GM19099 (cell line): ENCODE data around the gene PFKM.

Experiments used
- POLR2A ChIP-seq: IDR thresholded peaks from 3 replicates; pipeline ENCODE4 v1.6.1; 2011; ENCODE audit warnings: low read depth; ENCODE audit not compliant: insufficient read length; ENCODE audit errors: extremely low read depth

The PFKM gene

DNA sequence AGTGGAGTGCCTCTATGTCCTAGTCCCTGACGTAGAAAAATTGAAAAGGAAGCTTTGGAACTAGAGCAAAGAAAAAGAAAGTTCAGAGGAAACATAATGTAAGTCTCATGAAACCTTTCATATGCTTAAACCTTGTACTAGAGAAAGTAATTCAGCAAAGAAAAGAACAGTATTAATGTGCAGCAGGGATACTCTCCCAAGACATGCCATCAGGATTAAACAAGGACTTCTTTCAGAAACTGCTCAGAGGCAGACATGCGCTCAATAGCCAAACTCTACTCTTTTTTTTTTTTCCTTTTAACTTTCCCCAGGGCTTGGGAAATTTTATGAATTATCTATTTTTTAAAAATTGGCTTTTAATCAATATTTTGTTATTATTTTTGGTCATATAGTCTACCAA lies 45.3 kb downstream of the PFKM start:
- no peak for TF ChIP-seq POLR2A

DNA sequence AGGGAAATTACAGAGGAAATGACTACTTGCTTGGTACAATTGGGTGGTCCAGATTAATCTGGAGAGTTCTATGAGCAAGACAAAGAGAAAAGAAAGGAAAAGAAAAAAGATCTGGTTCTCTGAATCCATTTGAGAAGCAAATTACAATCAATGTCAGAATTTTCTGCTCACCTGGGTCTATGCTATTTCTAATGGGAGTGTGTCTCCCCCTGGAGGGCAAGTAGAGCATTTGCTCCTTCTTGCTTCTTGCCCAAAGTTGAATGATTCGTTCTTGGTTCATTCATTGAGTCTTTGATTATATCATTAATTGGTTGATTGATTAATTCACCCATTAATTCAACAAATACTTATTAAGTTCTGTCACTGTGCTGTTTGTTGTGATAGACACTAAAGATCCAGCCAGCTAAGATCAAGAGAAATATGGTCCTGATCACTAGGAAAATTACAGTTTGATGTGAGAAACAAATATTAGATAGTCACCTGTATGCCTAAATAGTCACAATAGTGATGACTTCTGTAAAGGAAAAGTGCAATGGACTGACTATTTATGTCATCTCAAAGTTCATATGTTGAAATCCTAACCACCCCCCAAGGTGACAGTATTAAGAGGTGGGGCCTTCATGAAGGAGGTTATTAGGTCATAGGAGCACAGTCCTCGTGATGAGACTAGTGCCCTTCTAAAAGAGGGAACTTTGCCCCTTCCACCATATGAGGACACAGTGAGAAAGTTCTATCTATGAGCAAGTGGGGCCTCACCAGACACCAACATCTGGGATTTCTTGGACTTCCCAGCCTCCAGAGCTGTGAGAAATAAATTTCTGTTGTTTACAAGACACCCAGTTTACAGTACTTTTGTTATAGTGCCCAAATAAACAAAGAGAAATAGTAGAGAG lies 46.2 kb downstream of the PFKM start:
- TF ChIP-seq POLR2A = no peak

DNA sequence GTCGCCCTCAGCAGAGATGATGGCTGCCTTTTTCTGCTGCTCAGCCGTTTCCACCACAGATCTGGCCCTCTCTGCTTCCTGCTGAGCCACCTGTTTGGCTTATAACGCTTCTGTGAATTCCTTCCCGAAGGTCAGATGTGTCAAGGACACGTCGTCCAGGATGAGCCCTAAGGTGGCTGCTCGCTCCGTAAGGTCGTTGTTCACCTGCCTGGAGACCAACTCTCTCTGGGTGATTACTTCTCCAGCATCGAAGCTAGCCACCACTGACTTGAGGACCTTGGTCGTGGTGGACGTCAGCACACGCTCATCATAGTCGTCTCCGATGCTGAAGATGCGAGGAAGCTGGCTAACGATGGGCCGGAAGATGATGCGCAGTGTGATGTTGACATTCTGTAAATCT lies 49.8 kb downstream of the PFKM start:
- TF ChIP-seq POLR2A = no peak

DNA sequence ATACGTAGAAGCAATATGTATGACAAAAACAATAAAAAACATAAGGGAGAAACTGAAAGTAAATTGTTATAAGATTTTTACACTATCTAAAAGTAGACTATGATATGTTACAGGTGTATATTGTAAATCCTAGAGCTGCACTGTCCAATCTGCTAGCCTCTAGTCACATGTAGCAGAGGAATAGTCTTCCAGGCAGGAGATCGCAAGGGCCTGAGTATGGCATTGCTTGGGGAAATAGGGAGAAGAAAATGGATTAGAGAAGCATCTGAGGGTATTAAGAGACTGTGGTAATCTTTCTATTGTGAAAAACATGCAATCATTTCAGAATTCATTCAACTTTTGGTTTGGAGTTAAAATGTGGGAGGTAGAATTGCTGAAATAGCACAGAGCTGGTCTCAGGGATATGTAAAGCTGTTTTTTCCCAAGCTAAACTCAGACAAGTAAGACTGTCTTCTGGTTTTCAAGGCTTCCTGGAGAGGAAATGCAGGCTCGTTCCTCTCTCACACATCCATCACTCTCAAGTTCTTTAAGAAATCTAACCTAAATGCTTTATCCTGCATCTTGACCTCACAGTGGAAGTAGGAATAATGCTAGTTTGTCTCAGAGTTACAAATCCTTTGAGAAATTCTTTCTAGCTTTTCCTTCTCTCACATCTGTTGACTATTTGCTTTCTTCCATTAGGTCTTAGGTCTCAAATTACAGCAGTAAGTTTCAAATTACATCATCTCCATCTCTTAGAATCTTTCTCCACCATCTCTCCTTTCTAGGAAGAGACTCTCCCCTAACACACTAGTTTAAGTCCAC lies 56.7 kb downstream of the PFKM start:
- no peak for TF ChIP-seq POLR2A

DNA sequence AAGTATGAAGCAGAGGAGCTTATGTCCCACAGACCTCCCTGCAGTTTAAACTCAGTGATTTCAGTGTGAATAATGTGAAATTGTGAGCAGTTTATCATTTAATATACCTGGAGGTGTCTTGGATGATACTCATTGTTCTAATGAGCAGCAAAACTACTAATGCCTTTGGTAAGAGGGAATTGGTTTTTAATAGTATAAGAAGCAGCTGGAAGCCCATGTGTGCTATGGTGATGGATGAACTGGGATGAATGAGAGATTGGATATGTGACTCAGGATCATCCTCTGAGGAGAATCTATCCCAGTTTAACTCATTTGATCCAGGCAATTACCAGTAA lies 57.2 kb downstream of the PFKM start:
- TF ChIP-seq POLR2A = no peak

DNA sequence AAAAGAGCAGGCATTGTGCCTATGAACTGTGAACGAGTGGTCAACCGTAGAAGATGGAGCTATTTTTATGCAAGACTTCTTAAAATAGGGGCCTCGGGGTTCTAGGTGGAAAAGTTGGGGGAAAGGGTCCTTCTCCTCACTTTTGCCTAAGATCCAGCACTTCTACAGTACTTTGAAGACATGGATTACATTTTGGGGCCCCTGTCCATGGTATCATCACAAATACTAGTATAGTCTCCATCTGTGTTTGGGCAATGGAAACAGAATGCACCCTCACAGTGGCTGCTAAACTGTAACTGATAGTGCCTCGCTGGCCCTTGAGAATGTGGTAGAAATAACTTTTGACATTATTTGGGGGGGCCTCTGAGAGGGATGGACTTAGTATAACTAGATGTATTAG lies 58.8 kb downstream of the PFKM start:
- TF ChIP-seq POLR2A = no peak

DNA sequence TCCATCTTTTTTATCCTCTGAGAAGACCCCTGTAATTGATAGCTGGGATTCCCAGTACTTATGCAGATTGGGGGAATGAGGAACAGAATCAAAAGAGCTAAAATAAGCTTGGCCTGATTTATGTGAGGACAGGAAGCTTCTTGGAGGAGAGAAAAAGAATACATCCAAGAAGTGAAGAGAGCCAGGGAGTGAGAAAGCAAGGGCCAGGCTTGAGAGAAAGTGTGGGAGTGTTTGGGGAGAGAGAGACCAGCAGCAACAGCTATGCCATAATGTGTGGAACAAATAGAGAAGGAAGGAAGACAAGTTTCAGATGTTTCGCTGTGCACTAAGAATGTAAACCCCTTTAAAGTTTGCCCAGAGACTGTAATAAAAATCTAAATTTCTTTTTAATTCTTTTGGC lies 60.3 kb downstream of the PFKM start:
- no peak for TF ChIP-seq POLR2A

DNA sequence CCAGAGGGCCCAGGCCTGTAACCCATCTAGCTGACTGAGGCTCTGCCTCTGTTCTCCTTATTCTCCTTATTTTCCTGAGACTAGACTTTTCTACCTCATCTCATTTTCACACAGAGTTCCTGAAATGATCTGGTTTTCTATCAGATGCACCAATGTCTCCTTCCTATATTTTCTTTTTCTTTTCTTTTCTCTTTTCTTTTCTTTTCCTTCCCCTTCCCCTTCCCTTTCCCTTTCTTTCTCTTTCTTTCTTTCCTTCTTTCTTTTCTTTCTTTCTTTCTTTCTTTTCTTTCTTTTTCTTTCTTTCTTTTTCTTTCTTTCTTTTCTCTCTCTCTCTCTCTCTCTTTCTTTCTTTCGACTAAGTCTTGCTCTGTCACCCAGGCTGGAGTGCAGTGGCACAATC lies 61.3 kb downstream of the PFKM start:
- TF ChIP-seq POLR2A = no peak

DNA sequence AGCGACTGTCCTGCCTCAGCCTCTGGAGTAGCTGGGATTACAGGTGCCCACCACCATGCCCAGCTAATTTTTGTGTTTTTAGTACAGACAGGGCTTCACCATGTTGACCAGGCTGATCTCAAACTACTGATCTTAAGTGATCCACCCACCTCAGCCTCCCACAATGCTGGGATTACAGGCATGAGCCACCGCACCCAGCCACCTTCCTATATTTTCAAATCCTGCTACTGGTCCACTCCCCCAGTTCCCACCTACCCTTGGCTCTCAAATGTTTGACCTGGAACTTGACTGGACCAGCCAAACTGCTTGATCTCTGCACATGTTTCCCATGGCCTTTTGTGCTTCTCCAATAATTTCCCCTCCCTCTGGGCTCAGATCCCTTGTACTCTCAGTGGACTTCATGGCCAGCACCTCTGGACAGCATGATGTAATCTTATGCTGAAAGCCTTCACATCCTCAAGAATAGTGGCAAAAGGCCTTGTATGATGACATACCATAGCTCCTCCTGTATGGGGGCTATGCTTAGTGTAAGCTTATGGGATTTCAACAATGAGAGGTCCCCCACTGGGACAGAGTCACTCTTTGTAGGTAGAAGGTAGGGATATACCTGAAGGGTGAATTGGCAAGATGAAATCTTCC lies 61.8 kb downstream of the PFKM start:
- TF ChIP-seq POLR2A = no peak

DNA sequence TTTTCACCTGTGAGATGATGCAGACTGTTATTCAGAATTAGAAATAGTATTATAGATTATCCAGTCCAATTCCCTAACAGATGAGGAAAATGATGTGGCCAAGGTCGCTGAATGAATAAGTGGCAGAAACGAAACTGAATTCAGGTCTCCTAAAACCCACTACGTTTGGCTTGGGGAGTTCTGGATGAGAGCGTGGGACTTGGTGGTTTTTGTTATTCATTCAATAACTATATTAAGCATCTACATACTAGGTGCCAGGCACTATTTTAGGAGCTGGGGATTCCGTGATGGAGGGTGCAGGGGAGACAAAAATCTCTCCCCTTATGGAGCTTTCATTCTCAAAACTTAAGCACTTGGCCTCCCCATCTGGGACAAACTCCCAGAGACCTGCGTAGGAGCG lies 63.5 kb downstream of the PFKM start:
- TF ChIP-seq POLR2A = no peak

DNA sequence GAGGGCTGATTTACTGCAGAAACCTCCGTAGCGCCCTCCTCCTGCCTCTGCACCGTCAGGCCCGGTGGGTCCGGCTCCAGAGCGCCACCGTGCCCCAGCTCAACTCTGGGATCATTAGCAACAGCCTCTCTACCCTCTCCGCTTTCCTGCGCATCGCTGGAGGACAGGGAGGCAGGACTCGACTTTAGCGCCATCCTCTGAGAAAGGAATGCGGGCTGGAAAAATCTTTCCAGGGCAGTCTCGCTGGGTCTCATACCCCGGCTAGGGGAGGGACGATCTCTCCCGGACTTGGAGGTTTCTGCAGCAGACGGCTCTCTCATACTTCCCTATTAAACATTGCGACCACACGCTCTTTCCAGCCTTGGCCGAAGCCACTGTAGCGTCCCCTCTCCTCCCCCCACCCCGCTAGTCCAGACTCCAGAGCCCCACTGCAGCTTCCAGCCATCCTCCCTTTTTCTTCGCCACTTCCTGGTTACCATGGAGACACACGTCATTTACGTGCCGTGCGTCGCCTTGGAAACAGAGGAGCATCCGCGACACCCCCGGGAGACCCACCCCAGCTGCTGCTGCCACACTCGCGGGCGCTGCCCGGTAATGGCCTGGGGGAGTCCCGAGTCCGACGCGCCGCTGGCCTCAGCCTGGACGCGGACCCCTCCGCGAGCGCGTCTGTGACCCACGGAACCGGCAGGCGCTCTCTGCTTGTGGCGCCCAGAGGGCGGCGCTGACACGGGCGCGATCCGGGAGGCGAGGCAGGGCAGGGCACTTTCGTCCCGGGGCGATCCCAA lies 64.1 kb downstream of the PFKM start, which contains the start of gene CCDC184:
CCDC184 (plus strand) TSS at position 554 of the 785 bp plus-strand sequence. CDS start 479 bp downstream, outside the sequence.
- TF ChIP-seq POLR2A = no peak

DNA sequence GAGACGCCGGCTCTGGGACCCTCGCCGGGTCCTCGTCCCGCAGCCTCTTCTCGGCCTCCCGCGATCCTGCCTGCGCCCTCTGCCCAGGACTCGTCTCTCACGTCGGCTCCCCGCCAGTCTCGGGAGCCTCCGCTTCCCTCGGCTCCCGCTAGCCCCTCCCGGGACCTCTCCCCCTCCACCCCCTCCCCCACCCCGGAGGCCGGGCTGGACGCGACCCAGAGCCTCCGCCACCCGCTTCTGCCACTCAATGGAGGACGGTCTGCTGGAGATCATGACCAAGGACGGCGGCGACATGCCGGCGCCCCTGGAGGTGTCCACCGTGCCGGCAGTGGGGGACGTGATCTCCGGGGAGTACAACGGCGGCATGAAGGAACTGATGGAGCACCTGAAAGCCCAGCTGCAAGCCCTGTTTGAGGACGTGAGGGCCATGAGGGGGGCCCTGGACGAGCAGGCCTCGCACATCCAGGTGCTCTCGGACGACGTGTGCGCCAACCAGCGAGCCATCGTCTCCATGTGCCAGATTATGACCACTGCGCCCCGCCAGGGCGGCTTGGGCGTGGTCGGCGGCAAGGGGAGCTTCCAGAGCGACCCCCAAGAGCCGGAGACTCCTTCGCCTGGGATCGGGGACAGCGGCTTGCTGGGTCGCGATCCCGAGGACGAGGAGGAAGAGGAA lies 64.8 kb downstream of the PFKM start:
- no peak for TF ChIP-seq POLR2A

DNA sequence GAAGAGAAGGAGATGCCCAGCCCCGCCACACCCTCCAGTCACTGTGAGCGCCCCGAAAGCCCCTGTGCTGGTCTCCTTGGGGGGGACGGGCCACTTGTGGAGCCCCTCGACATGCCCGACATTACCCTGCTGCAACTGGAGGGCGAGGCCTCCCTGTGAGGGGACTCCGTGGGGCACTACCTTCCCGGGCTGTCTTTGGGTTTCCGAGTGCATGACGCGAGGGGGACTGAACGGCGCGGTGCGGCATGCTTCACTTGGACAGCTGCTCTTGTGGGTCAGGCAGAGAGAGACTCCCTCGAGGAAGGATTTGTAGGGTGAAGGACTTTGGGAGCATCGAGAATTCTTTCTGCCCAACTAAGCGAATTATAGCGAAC lies 65.4 kb downstream of the PFKM start:
- no peak for TF ChIP-seq POLR2A

DNA sequence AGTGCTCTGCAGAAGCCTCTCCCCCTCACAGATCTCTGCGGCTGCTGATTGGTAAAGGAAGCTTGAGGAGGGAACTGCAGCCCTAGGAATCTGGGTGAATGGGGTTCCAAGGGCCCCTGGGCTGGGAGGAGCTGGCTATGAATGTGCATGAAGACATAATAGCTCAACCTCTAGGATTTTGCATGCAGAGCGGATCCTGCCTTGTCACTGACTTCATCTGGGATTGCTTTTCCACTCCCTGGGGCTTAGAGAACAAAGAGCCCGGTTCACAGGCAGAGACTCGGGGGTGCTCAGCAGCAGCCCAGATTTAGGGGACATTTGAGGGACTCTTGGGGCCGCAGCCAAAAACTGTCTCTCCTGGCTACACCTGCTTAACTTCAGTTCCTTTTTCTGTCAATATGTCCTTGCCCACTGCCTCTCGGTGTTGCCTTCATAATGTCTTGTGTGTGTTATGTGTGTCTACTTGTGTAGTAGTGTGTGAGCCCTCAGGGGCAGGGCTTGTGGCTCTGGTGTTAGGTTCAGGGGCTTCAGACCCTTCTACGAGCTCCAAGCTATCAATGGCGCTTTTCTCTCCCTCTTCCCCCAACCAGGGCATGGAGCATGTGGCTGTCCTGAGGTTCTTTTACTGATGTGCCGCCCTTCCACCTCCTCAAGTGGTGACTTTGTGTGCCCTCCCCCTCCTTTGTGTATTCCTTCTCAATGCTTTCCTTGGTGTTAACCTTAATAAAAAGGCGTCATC lies 66.2 kb downstream of the PFKM start:
- TF ChIP-seq POLR2A = no peak
